Fibroblast of upper back skin (primary cell): ENCODE results near the gene DCAF4.

ENCODE experiments used
- DNase-seq: peaks from one replicate; pipeline ENCODE4 v3.0.0-alpha.2; 2013

Gene DCAF4, protein sequence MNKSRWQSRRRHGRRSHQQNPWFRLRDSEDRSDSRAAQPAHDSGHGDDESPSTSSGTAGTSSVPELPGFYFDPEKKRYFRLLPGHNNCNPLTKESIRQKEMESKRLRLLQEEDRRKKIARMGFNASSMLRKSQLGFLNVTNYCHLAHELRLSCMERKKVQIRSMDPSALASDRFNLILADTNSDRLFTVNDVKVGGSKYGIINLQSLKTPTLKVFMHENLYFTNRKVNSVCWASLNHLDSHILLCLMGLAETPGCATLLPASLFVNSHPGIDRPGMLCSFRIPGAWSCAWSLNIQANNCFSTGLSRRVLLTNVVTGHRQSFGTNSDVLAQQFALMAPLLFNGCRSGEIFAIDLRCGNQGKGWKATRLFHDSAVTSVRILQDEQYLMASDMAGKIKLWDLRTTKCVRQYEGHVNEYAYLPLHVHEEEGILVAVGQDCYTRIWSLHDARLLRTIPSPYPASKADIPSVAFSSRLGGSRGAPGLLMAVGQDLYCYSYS

DNA sequence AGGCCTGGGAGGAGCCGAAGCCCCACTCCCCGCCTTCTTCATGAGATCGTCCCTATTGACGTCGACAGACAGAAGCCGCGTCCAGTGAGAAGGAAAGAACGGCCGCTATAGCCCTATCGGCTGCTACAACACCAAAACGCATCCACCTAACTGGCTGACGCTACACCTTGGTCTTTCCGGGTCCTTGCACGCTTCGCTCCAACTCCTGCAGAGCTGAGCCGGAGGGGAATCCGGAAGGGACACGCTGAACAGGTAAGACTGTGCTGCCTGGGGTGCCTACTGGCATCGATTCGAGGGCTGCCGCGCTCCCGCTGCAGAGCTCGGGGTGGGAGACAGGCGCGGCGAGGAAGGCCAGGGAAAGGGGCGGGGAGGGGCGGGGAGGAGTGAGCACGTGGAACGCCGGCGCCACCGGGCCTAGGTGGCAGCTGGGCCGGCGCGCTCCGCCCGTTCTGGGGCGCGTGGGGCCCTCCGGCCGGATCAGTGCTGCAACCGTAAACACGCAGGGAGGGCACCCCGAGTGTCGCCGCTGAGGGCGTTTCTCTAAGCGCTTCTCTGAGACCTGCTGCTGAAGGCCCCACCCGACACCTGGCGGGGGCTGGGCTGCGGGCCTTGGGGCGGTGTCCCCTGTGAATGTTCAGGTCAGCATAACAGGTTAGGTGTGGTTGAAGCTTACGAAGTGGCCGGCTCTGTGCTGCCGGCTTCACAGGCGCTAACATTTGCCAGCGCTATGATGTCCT is at the start of gene DCAF4:
Gene DCAF4 (plus strand): TSS at position 173 of the 737 bp plus-strand sequence. CDS start 11,515 bp downstream, outside the sequence.
- DNase-seq, result peak; percentile 99

GRCh38 chr14:72876710-72877063 is 49.6 kb upstream of the DCAF4 start:
- no peak for DNase-seq

GRCh38 chr14:72878746-72879145 is 47.5 kb upstream of the DCAF4 start:
- DNase-seq, result no peak

DNA sequence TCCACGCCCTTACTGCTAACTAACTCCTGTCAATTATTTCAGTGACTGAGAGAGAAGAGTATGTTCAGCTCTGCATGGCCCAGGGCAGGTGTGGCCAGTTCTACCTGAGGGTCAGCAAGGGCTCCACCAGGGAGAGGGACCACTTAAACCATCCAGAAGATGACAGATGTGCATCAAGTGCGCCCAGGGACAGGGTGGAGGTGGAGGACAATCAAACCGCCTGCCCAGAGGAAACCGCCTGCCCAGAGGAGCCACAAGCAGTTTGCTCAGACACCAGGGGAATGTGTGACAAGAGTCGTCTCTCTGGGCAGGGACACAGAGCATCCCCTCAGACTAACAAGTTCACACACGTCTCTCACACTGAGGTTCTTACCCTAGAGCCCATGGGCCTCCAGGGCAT is 46.8 kb upstream of the DCAF4 start:
- DNase-seq, result no peak

DNA sequence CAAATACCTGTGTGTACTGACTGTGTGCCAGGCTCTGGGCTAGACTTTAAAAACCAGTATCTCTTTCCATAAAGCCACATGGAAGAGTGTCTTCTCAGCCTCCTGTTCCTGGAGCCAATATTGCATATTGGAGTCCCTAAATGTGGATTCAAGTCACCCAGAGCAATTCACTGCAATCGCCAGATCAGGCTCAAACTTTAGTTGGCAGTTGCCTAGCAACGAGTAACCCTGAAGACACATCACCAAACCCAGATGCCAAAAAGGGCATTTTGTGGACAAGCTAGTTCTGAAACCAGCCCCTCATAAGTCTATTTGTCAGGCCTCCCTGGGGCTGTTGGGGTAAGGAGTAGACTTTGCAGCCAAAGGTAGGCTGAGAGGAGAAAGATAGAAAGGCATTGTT is 46.1 kb upstream of the DCAF4 start:
- no peak for DNase-seq

- no peak for DNase-seq
Measured at GRCh38 chr14:72880820-72881219, 45.4 kb upstream of the DCAF4 start.

- DNase-seq, result no peak
Measured at GRCh38 chr14:72881543-72881942, 44.7 kb upstream of the DCAF4 start.

DNA sequence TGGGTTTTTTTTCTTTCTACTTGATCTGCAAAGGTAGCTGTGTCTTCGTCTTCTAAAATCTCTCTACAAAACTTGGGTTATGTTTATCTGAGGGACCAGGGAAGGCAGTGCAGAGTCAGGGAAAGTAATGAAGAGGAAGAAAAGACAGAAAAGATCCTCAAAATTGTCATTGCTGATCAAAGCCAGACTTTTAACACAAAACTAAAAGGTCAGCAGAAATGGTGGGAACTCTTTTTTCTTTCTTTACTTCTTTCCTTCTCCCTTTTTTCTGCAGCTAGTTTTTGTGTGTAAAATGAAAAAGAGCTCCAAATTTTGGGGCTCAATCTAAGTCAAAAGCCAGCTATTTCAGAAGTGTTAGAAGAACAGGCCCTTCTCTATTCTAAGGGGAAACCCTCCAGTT is 44.2 kb upstream of the DCAF4 start:
- DNase-seq, result no peak

DNA sequence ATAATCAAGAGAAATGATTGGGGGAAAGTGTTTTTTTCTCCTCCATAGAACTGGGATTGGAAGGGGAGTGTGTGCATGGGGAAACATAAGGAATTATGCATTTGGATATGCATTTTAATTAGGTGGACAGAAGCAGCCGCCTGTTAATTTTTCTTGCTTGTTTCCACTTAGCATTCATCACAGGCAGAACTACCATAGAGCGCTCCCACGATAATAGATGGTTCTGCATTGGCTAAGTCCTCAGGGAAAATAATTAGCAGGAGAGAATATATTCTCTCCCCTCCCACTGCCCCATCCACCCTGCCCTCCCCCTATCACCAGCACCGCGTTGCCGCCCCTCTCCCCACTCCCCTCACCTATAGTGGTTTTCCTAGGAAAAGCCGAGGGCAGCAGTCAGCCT is 43.8 kb upstream of the DCAF4 start:
- no peak for DNase-seq

DNA sequence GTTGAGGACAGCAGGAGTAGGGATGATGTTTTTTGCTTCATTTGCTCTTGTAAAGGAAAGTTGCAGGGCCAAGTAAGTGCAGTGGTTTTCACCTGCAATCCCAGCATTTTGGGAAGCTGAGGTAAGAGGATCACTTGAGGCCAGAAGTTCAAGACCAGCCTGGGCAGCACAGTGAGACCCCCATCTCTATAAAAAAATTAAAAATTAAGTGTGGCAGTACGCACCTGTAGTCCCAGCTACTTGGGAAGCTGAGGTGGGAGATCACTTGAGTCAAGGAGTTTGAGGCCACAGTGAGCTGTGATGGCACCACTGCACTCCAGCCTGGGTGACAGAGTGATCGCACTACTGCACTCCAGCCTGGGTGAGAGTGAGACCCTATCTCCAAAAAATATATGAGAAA is 43.2 kb upstream of the DCAF4 start:
- no peak for DNase-seq

DNA sequence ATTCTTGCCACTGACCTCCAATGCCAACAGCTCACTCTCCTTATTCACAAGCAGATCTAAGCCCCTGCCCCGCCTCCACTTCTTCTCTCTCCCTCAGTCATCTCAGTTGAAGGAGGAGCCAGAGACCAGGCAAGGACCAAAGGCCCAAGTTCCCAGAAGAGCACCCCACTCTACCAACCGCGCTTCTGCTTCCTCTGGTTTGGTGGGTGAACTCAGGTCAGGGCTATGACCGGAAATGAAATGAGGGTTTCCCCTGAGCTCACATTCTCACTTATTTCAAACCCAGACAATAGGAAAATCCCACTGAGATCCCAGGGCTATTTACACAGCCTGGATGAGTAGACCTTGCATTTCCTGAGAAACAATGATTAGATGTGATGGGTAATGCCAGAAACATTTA is 42.3 kb upstream of the DCAF4 start:
- DNase-seq, result no peak

DNA sequence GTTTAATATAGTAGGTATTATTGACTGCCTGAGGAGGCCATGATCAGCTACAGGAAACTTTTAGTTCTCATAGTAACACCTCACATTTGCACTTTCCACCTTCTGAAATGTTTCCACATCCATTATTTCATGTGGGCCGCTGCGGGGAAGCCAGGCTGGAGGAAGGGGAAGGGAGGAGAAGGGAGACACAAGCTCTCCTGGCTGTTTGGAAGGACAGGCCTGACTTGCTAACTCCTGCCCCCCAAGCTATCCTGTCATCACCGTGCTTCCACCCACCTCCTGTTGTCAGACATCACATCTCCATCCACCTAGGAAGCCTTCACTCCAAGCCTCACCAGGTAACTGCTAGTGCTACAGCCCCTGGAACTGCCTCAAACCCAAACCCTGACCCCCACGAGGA is 41.9 kb upstream of the DCAF4 start:
- no peak for DNase-seq

DNA sequence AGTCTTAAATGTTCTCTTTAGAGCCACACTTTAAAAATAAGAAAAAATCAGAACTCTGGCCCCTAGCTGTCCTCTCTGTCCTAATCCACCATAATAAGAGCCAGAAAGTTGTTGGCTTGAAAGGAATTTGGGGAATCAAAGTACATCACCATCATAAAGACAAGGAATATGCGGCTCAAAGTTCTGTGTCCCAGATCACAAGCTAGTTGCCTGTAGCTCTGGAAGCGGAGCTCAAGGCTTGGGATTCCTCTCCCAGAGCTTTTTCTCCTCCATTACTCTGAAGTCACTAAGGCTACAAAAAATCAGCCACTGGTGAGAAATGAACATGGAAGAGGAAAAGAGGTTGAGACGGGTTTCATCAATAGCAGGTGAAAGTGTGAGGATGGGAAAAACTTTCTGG is 38.8 kb upstream of the DCAF4 start:
- DNase-seq, result no peak

DNA sequence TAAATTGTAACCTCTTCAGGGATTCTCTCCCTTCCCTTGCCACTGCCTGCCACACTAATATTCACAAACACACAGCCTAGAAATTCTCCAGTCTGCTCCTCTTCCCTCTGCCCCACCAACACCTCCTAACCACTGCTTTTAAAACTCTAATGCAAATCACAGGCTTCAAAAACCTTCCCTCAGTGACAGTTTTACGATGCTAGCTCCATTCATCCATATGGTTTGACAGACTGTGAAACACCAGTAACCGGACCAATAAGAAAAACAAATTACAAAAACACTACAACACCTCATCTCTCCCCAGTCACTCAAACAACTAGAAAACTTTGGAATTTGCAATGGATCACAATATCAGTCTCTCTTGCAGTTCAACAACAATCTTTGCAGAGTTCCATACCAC is 38.1 kb upstream of the DCAF4 start:
- no peak for DNase-seq

DNA sequence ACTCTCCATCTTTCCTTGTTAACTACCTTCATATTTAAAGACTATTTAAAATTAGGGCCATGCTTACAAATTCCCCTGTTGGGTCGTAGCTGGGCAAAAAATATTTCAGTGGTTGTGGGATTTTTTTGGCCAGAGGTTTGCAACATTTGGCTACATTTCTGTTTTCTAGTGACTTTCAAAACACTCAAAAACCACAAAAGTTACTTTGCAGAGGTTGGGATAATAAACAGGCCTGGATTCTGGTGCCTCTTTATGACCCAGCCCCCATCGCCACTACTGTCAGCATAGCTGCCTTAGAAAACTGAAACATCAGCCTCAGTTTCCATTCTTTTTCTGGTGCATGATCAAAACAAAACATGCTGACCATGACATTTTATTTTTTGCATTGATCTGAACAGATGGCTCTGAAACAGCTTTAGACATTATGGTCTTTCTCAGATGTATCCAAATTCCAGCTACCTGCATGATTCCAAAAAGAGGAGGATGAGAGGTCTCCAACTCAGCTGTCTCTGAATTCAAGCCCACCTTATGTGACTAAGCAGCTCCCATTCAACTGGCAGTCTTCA is 37.5 kb upstream of the DCAF4 start:
- DNase-seq, result no peak

DNA sequence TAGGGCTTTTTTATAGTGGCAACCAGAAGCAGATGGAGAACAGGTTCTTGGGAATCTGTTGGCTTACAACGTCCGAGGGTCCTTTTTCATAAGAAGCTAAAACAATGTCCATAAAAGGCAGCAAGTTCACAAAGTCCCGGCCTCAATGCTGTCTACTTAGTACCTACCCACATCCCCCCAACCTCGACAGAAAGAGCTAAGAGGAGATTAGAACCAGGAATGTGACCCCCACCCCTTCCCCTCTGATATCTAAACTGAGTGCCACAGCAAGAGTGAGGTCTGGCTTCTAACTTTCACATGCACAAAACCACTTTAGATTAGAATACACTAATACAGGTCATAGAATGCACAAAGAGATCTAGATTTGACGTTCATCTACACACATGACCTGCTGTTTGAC is 36.9 kb upstream of the DCAF4 start:
- no peak for DNase-seq

DNA sequence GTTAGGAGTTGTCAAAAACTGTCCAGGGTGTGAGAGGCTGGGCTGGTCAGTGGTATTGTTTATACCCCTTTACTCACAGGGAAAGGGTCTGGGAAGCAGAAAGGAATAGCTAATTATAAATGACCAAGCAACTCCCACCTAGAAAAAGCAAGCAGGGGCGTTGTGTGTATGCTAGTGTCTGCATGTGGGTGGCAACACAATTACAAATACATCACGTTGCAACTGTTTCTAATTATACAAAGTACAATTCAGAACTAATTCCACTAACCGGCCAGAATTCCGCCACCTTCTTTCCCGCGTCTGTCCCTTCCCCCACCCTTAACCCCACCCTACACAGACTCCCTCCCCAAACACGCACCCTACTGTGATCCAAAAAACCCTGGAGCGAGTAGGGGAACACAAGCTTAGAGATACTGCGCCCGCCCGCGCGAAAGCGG is 34.6 kb upstream of the DCAF4 start:
- no peak for DNase-seq

DNA sequence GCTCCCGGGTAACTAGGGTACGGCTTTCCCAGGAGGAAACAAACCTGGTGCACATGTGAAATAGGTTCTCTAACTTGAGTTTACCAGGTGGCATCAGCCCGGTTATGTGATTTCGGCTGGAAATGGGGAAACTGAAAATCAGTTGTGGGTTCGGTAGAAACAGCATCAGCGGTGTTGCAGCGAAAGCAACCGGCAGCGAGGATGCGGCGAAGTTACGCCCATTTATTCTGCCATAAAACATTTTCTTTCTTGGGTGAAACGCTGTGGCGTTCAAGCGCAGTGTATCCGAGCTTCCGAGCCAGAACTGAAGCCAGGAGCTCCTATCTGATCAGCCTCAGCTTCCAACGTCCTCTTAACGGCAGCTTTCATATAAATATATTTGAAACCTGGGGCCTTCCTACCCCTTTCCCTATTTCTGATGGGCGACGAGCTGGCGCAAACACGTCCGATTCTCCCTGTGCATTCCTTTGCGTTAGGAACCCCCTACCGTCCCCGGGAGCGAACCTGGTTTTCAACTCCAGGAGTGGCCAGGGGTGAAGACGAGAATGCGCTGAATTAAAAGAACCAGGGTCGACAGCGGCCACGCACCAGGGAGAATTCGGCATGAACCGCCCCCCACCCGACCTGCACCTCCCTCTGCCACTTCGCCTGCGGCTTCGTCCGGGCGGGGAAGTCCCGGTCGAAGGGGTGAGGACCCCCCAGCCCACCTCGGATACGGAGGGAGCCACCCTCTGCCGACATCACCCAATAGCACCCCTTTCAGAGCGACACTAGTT is 34.0 kb upstream of the DCAF4 start:
- DNase-seq, result no peak

GRCh38 chr14:72892879-72893635 is 33.2 kb upstream of the DCAF4 start:
- no peak for DNase-seq

DNA sequence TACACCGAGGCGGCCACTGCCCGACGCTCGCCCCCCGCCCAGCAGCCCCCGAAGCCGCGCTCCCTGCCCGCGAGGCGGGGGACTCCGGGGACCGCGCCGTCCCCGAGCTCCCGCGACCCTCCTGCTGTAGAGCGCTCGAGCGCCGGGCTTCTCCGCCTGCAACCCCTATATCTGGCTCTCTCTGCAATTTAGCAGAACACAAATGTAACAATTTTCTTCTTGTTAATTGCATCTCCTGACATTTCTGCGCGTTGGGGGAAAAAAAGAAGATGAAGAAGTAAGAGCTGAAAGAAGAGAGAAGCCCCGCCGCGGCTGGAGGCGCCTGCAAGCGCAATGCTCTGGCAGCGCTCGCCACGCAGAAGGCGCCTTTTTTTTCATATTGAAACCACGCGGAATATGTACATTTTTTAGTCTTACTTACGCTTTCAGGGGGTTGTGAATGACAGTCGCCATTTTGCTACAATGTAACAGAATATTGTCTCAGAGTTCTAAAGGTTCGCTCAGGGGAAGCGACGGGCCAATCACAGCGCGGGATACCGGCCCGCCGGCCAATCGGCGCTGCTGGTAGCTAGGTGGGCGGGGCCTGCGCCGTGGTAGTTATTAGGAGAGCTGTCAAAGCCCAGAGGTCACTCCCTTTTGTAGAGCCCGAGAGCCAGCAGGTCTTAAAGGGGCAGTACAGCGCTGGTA is 32.5 kb upstream of the DCAF4 start, which contains the start of gene DPF3:
Gene DPF3 (minus strand): TSS at position 466 of the 687 bp plus-strand sequence. CDS start 13 bp downstream, at position 453.
- peak; percentile 95 for DNase-seq

GRCh38 chr14:72894323-72894622 is 32.0 kb upstream of the DCAF4 start:
- DNase-seq, result no peak
